Measurements from ENCODE around the gene RASGRF1.
"Not testable (repeated sequence)": the region's sequence is repeated elsewhere in the genome, so short reads cannot be mapped to it uniquely, and the experiment has no call there.

RASGRF1 gene, protein sequence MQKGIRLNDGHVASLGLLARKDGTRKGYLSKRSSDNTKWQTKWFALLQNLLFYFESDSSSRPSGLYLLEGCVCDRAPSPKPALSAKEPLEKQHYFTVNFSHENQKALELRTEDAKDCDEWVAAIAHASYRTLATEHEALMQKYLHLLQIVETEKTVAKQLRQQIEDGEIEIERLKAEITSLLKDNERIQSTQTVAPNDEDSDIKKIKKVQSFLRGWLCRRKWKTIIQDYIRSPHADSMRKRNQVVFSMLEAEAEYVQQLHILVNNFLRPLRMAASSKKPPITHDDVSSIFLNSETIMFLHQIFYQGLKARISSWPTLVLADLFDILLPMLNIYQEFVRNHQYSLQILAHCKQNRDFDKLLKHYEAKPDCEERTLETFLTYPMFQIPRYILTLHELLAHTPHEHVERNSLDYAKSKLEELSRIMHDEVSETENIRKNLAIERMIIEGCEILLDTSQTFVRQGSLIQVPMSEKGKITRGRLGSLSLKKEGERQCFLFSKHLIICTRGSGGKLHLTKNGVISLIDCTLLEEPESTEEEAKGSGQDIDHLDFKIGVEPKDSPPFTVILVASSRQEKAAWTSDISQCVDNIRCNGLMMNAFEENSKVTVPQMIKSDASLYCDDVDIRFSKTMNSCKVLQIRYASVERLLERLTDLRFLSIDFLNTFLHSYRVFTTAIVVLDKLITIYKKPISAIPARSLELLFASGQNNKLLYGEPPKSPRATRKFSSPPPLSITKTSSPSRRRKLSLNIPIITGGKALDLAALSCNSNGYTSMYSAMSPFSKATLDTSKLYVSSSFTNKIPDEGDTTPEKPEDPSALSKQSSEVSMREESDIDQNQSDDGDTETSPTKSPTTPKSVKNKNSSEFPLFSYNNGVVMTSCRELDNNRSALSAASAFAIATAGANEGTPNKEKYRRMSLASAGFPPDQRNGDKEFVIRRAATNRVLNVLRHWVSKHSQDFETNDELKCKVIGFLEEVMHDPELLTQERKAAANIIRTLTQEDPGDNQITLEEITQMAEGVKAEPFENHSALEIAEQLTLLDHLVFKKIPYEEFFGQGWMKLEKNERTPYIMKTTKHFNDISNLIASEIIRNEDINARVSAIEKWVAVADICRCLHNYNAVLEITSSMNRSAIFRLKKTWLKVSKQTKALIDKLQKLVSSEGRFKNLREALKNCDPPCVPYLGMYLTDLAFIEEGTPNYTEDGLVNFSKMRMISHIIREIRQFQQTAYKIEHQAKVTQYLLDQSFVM (N-terminal part only)

GRCh38 chr15:79090487-79091203 is at the start of gene RASGRF1:
RASGRF1 (minus strand) TSS chr15:79090780; CDS start chr15:79090498, 282 bp downstream.
- DNase-seq (ENCODE audit: low read depth): no peak

- no peak for DNase-seq (ENCODE audit: low read depth)
Measured at GRCh38 chr15:79136434-79137046, 46.0 kb upstream of the RASGRF1 start.

GRCh38 chr15:79133309-79133708 is 42.7 kb upstream of the RASGRF1 start:
- no peak for DNase-seq (ENCODE audit: low read depth)

- no peak for DNase-seq (ENCODE audit: low read depth)
Measured at GRCh38 chr15:79132770-79133169, 42.2 kb upstream of the RASGRF1 start.

DNA sequence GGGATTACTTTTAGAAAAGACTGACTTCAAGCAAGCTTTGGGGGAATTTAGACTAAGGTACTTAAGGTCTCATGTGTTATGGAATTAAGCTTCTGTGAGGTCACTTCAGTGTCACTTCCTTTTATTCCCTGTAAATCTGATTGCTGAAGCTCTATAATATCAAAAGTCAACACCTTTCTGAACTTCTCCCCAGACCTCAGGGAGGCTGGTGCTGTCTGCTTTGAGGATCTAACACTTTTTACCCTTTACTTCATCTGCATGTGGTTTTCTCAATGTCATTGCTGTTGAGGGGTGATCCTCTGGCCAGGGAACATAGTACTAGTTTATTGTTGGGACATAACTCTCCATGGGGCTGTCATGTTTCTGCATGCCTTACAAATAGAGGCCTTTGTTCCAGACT is 41.8 kb upstream of the RASGRF1 start:
- no peak for DNase-seq (ENCODE audit: low read depth)

- DNase-seq (ENCODE audit: low read depth): no peak
Measured at GRCh38 chr15:79130535-79131130, 40.1 kb upstream of the RASGRF1 start.

- DNase-seq (ENCODE audit: low read depth): no peak
Measured at GRCh38 chr15:79129235-79129634, 38.7 kb upstream of the RASGRF1 start.

- no peak for DNase-seq (ENCODE audit: low read depth)
Measured at GRCh38 chr15:79128556-79128955, 38.0 kb upstream of the RASGRF1 start.

GRCh38 chr15:79124388-79124787 is 33.8 kb upstream of the RASGRF1 start:
- DNase-seq (ENCODE audit: low read depth): no peak

- no peak for DNase-seq (ENCODE audit: low read depth)
Measured at GRCh38 chr15:79122991-79123390, 32.4 kb upstream of the RASGRF1 start.

- DNase-seq (ENCODE audit: low read depth): no peak
Measured at GRCh38 chr15:79122391-79122790, 31.8 kb upstream of the RASGRF1 start.

- DNase-seq (ENCODE audit: low read depth): no peak
Measured at GRCh38 chr15:79121571-79121970, 31.0 kb upstream of the RASGRF1 start.

GRCh38 chr15:79117442-79118204 is 27.0 kb upstream of the RASGRF1 start:
- DNase-seq (ENCODE audit: low read depth): no peak

DNA sequence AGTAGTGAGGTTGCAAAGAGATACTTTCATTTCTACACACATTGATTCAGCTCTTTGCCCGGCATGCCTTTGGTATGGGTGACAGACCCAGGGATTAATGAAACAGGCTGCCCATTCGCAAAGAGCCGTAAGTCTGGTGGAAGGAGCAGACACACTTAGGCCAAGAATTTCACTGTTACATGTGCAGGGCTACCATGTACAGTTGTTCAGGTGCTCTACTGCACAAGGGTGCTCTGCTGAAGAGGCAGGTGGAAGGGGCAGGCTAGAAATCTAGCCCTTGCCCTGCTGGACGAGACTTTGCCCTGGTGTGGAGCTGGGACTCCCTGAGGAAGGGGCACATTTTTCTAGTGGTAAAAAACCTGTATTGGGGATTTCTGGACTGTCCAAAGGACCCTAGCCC is 26.2 kb upstream of the RASGRF1 start:
- no peak for DNase-seq (ENCODE audit: low read depth)

DNA sequence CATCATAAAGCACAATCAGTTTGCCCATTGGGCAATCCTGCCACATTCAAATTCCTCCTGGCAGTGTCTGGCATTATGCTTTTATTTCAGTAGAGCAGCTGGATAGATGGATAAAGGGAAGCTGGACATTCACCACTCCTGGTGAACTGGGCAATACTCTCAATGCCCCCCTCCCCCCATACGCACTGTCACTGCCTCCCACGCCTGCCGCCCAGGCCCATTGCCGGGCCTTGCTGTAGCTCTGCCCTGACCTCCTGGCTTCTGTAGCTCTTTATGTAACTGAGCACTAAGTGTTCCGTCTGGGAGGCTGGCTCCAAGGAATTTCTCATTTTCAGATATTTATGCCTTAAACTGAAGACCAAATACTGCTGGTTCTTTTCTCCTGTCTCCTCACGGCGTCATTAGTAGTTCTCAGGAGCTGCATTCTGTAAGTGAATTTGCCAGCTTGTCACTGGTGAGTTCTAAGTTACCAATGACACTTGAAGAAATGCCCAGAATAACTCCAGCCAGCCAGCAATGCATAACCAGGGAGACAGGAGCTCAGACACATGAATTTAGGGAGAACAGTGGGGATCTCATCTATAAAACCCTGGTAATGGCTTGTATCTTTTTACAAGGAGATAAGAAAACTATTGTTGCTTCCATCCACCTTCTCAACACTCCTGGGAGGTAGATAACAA is 25.5 kb upstream of the RASGRF1 start:
- no peak for DNase-seq (ENCODE audit: low read depth)

DNA sequence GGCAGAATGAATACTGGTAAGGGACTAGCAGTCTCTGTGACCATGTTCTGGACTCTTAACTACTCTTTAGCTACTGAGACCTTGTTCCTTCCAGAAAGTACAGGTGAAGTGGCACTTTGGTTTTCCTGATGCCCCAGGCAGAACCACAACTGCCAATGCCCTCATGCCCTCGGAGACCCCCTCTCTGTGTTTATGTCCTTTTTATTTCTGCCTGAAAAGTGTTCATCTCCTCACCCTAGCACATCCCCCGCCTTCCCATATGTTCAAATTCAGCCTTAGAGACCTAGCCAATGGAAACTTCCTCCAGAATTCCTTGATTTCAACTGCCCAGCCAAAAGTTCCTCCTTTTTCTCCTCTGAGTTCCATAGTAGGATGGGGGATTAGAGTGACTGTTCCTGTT is 23.3 kb upstream of the RASGRF1 start:
- no peak for DNase-seq (ENCODE audit: low read depth)

- not testable (repeated sequence) for DNase-seq (ENCODE audit: low read depth)
Measured at GRCh38 chr15:79111404-79111803, 20.8 kb upstream of the RASGRF1 start.

DNA sequence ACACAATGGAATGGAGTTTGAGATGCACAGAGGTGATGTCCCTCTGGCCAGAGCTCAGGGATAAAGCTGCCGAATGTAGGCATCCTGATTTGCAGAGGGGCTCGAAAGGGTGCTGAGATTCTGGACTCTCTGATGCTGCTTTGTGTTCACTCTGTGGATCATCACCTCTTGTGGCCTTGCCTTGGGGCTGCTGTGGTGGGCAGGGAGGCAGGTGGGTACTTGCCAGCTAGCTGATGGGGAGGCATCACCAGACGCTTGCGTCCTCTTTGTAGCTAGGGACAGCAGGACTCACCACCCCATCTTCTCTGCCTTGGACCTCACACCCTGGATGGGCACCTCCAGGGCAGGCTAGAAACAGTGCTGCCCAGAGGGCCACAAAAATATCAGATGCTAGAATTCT is 14.6 kb upstream of the RASGRF1 start:
- DNase-seq (ENCODE audit: low read depth): no peak

GRCh38 chr15:79102595-79102994 is 12.0 kb upstream of the RASGRF1 start:
- no peak for DNase-seq (ENCODE audit: low read depth)
